NT2/D1 (cell line): Measurements from ENCODE around the gene TRAF2.

ENCODE experiments used
- DNase-seq: peaks from one replicate; pipeline ENCODE4 v3.0.0-alpha.2; 2011; ENCODE audit warnings: low read depth, low spot score
- H3K27me3 ChIP-seq: 2 replicates; pipeline ENCODE4 v1.6.0; 2011; ENCODE audit warnings: mild to moderate bottlenecking; ENCODE audit not compliant: insufficient read length, insufficient read depth
- H3K36me3 ChIP-seq: 2 replicates; pipeline ENCODE4 v1.6.1; 2011; ENCODE audit warnings: mild to moderate bottlenecking, low read length, mixed read lengths; ENCODE audit not compliant: insufficient read depth, insufficient read length
- H3K4me1 ChIP-seq: 2 replicates; pipeline ENCODE4 v1.5.1; 2011; ENCODE audit not compliant: insufficient read depth, insufficient read length
- H3K4me3 ChIP-seq: 2 replicates; pipeline ENCODE4 v1.5.1; 2011; ENCODE audit warnings: low read depth; ENCODE audit not compliant: insufficient read length
- H3K9ac ChIP-seq: 2 replicates; pipeline ENCODE4 v1.6.0; 2011; ENCODE audit warnings: low read depth; ENCODE audit not compliant: insufficient read length
- H3K9me3 ChIP-seq: 2 replicates; pipeline ENCODE4 v1.5.1; 2011; ENCODE audit warnings: mild to moderate bottlenecking, low read length; ENCODE audit not compliant: insufficient read depth
- SUZ12 ChIP-seq: IDR thresholded peaks from 2 replicates; pipeline ENCODE4 v1.6.1; 2011; ENCODE audit not compliant: insufficient read length, insufficient read depth; ENCODE audit errors: extremely low read depth
- YY1 ChIP-seq: IDR thresholded peaks from 2 replicates; pipeline ENCODE4 v1.6.1; 2011; ENCODE audit not compliant: insufficient read length, insufficient read depth
- ZNF274 ChIP-seq: IDR thresholded peaks from 2 replicates; pipeline ENCODE4 v1.6.1; 2011; ENCODE audit warnings: mild to moderate bottlenecking, low read depth, low read length

TRAF2 gene

GRCh38 chr9:136960212-136960937 lies 74.1 kb downstream of the TRAF2 start:
- peaks cover 22% of the 10 kb centered on the region for H3K4me1 ChIP-seq
- TF ChIP-seq ZNF274 (no peak), YY1 (no peak), SUZ12 (no peak)
- no peaks in the 10 kb centered on the region for H3K36me3 ChIP-seq
- no peak for DNase-seq
- H3K4me3 ChIP-seq, result no peak overlapping the region
- peak overlapping the region; percentile 5 for H3K9ac ChIP-seq
- H3K9me3 ChIP-seq, result no peaks in the 10 kb centered on the region
- H3K27me3 ChIP-seq, result peaks cover 9% of the 10 kb centered on the region

GRCh38 chr9:136960938-136961275 lies 74.6 kb downstream of the TRAF2 start:
- peaks cover 23% of the 10 kb centered on the region for H3K4me1 ChIP-seq
- no peak for TF ChIP-seq SUZ12
- no peak for TF ChIP-seq YY1
- no peak for TF ChIP-seq ZNF274
- H3K4me3 ChIP-seq, result no peak overlapping the region
- H3K9me3 ChIP-seq, result no peaks in the 10 kb centered on the region
- peaks cover 7% of the 10 kb centered on the region for H3K27me3 ChIP-seq
- no peaks in the 10 kb centered on the region for H3K36me3 ChIP-seq
- no peak for DNase-seq
- peak overlapping the region; percentile 50 for H3K9ac ChIP-seq

GRCh38 chr9:136961279-136962065 lies 75.2 kb downstream of the TRAF2 start:
- peaks cover 27% of the 10 kb centered on the region for H3K4me1 ChIP-seq

GRCh38 chr9:136962163-136962562 lies 75.8 kb downstream of the TRAF2 start:
- peaks cover 27% of the 10 kb centered on the region for H3K4me1 ChIP-seq
- H3K9ac ChIP-seq, result no peak overlapping the region
- DNase-seq, result no peak
- H3K27me3 ChIP-seq, result peaks cover 5% of the 10 kb centered on the region
- H3K9me3 ChIP-seq, result no peaks in the 10 kb centered on the region
- no peaks in the 10 kb centered on the region for H3K36me3 ChIP-seq
- H3K4me3 ChIP-seq, result no peak overlapping the region
- TF ChIP-seq YY1 (no peak), SUZ12 (no peak), ZNF274 (no peak)

More at GRCh38 chr9:136961279-136962065, 75.2 kb downstream of the TRAF2 start:
- peak overlapping the region; percentile 50 for H3K9ac ChIP-seq
- no peak for DNase-seq
- peaks cover 5% of the 10 kb centered on the region for H3K27me3 ChIP-seq
- H3K36me3 ChIP-seq, result no peaks in the 10 kb centered on the region
- no peak overlapping the region for H3K4me3 ChIP-seq
- no peak for TF ChIP-seq ZNF274
- TF ChIP-seq YY1, result no peak
- TF ChIP-seq SUZ12, result no peak
- no peaks in the 10 kb centered on the region for H3K9me3 ChIP-seq

- H3K9ac ChIP-seq, result no peak overlapping the region
- H3K4me1 ChIP-seq, result peaks cover 27% of the 10 kb centered on the region
- no peak for TF ChIP-seq YY1
- no peak for TF ChIP-seq SUZ12
- TF ChIP-seq ZNF274, result no peak
- H3K27me3 ChIP-seq, result peaks cover 5% of the 10 kb centered on the region
- DNase-seq, result no peak
- H3K9me3 ChIP-seq, result no peaks in the 10 kb centered on the region
- no peaks in the 10 kb centered on the region for H3K36me3 ChIP-seq
- H3K4me3 ChIP-seq, result no peak overlapping the region
Measured at GRCh38 chr9:136962701-136963248, 76.5 kb downstream of the TRAF2 start.

GRCh38 chr9:136963341-136963740 lies 77.0 kb downstream of the TRAF2 start:
- Histone ChIP-seq H3K4me3 (no peak overlapping the region), H3K9me3 (no peaks in the 10 kb centered on the region), H3K36me3 (no peaks in the 10 kb centered on the region), H3K9ac (peak overlapping the region; percentile 42), H3K4me1 (peaks cover 27% of the 10 kb centered on the region), H3K27me3 (peaks cover 2% of the 10 kb centered on the region)
- DNase-seq, result no peak
- TF ChIP-seq ZNF274, result no peak
- TF ChIP-seq YY1, result no peak
- no peak for TF ChIP-seq SUZ12

GRCh38 chr9:136963751-136964150 lies 77.4 kb downstream of the TRAF2 start:
- Histone ChIP-seq H3K9me3 (no peaks in the 10 kb centered on the region), H3K27me3 (no peaks in the 10 kb centered on the region), H3K4me1 (peaks cover 27% of the 10 kb centered on the region), H3K4me3 (no peak overlapping the region), H3K9ac (no peak overlapping the region), H3K36me3 (no peaks in the 10 kb centered on the region)
- TF ChIP-seq ZNF274 (no peak), YY1 (no peak), SUZ12 (no peak)
- no peak for DNase-seq
